Kidney capillary endothelial cell (primary cell): ENCODE data around the gene LRIT3.
"Not testable (repeated sequence)": the region's sequence is repeated elsewhere in the genome, so short reads cannot be mapped to it uniquely, and the experiment has no call there.

ENCODE experiments used
- DNase-seq: peaks from one replicate; pipeline ENCODE4 v3.0.0-alpha.2; 2018; ENCODE audit warnings: low spot score

The LRIT3 gene

GRCh38 chr4:109848501-109848900 is 594 bp downstream of the LRIT3 start:
- no peak for DNase-seq

DNA sequence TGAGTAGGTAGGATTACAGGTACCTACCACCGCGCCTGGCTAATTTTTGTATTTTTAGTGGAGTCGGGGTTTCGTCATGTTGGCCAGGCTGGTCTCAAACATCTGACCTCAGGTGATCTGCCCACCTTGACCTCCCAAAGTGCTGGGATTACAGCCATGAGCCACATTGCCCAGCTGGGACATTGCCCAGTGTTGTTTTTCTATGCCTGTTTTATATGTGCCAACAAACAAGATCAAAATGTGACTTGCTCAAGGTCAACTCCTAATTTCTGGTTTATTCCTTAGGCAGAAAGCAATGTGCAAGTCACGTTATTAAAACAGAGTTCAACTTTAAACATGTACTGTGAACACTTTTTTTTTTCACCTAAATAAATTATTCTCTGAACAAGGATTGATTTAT is 2.7 kb downstream of the LRIT3 start:
- DNase-seq = no peak

DNA sequence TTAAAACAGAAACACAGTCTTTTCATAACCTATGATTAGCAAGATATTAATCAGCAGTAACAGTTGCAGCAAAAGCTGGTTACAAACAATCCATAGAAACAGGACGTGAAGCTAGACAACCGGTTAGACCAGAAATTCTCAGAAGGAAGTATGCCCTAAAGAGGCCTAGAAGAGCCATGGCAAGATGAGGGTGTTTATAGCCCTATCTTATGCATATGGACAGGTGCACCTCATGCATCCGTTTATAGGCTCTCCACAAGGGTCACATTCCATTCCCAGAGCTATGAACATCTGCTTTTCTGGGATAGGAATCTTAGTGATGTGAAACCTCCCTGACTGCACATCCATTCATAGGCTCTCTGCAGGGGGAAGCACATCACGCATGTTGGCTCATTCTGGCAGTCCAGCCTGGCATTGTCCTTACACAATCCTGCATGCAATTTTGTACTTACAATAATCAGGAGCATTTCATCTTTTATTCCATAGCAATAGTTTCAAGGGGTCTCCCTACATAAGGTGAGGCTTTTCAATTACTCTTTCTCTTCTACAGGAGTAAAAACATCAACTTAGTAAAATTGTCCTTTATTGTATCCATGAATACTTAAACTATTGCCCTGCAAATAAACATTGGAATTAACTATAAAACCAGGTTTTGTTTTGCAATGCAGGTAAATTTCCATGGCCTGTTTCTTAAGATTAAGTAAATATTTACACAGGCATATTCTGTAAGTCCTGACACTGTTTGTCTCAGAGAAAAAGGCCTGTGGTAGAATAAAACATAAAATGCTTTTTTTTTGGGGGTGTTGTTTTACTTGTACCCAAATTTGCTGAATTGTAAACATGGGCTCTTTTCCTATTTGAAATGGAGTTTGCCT is 11.8 kb downstream of the LRIT3 start:
- DNase-seq = not testable (repeated sequence)

DNA sequence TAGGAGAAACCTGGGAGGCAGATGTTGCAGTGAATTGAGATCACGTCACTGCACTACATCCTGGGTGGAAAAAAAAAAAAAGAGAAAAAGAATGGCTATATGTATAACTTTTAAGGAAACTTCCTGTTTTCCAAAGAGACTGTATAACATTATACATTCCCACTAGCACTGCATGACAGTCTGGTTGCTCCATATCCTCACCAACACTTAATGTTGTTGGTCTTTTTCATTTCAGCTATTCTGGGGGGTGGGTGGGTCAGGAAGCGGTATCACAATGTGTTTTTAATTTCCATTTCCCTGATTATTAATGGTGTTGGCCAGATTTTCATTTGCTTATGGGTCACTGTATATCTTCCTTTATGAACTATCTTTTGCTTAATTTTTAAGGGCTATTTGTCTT is 13.4 kb downstream of the LRIT3 start:
- no peak for DNase-seq

- DNase-seq = no peak
These were observed 14.1 kb downstream of the LRIT3 start for GRCh38 chr4:109861916-109862511.

- DNase-seq = no peak
These were observed 16.2 kb downstream of the LRIT3 start for GRCh38 chr4:109864134-109864533.

DNA sequence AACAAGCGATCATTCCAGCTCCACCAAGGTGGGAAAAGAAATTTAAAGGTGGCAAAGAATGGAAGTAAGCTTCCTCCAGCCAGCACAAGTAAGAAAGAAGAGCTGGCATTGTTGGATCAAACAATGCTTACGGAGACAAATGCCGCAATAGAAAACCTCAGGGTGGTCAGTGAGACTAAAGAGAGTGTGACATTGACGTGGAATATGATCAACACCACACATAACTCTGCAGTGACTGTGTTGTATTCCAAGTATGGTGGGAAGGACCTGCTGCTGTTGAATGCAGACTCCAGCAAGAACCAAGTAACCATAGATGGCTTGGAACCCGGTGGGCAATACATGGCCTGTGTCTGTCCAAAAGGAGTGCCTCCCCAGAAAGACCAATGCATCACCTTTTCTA is 22.2 kb downstream of the LRIT3 start:
- DNase-seq = no peak

DNA sequence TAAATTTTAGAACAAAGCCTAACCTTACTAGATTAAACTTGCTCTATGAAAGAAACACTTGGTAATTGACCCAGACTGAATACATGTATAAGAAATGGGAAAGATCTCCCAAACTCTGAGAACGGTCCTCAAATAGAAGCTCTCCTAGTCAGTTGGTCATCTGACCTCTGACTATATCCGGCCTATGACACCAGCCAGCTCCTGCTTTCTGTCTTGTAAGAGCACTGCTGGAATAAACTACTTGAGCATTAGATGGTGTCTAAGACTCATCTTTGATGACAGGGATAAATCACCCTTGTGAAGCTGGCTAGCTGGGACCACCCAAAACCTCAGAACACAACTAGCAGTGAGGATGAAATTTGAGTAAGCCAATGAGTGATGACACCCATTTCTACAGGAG is 24.2 kb downstream of the LRIT3 start:
- no peak for DNase-seq

GRCh38 chr4:109872950-109873656 is 25.2 kb downstream of the LRIT3 start:
- DNase-seq = no peak

DNA sequence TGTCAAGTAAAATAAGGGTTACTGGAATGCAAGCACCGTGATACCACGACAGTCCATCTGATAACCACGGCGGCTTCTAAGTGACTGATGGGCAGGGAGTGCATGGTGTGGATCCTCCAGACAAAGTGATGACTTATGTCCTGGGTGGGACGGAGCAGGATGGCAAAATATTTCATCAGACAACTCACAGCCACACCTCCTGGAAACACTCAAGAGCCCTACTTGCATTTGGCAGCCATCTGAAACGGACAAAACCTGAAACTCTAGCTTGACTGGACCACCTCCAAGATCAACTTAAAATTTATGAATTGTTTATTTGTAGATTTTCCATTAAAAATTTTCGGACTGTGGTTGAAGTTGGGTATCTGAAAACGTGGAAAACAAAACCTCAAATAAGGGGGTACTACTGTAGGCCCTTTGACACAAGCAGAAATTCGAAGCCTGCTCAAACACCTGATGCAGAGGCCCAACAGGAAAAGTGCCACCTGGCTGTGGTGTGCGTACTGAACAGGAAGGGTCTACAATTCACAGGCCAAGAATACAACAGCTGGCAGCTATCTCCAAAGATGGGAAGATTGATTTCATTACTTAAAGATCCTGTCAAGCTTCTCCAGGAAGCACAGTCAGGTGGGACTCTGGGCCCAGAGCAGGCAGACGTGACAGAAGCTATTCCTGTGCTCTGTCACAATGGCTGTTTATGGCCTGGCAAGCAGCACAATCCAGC is 26.0 kb downstream of the LRIT3 start:
- no peak for DNase-seq

GRCh38 chr4:109875106-109875505 is 27.2 kb downstream of the LRIT3 start:
- DNase-seq = no peak

DNA sequence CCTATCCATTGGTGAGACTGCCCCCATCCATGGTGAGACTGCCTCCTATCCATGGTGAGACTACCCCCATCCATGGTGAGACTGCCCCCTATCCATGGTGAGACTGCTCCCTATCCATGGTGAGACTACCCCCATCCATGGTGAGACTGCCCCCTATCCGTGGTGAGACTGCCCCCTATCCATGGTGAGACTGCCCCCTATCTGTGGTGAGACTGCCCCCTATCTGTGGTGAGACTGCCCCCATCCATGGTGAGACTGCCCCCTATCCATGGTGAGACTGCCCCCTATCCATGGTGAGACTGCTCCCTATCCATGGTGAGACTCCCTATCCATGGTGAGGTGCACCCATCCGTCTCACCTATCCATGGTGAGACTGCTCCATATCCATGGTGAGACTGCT is 27.6 kb downstream of the LRIT3 start:
- not testable (repeated sequence) for DNase-seq

- no peak for DNase-seq
These were observed 28.8 kb downstream of the LRIT3 start for GRCh38 chr4:109876634-109877265.

DNA sequence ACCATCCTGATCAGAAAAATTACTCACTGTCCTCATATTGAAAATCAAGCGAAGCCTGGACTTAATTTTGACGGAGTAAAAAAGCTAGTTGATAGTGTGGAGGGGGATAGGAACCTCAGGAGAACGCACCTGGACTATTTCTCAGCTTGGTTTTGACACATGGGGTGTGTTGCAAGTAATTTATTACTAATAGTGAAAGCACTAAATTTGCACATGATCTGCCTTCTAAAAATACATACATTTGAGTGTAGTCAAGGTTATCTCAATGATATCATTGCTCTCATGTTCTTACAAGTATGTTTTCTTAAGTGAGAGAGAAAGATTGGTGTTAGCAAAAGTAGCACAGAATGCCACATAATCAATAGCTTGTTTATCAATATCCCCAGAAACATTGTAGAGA is 29.5 kb downstream of the LRIT3 start:
- no peak for DNase-seq

DNA sequence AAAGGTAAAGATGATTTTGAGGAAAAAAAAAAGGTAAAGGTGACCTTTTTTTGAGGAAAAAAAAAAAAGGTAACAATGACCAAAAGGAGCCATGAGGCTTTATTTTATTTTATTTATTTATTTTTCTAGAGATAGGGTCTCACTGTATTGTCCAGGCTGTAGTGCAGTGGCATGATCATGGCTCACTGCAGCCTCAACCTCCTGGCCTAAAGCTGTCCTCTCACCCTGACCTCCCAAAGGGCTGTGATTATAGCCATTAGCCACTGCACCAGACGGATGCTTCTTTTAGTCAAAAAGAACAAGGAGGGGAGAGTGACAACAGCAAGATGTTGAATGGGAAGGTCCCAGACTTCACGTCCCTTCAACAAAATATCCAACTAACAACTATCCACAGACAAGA is 30.4 kb downstream of the LRIT3 start:
- DNase-seq = no peak

DNA sequence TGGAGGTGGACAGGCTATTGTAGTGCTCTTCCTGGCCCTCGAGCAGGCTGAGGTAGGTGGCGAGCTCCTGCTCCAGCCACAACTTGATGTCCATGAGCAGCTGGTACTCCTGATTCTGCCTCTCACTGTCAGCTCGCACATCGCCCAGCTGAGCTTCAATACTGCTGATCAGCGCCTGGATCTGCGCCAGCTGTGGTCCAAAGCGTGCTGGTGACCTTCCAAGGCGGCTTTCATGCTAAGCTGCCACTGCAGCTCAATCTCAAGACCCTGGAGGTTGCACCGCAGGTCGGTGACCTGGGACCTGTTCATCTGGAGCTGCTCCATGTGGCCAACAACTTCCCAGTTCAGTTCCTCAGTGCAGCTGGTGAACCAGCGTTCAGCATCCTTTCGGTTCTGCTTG is 31.2 kb downstream of the LRIT3 start:
- DNase-seq = no peak

DNA sequence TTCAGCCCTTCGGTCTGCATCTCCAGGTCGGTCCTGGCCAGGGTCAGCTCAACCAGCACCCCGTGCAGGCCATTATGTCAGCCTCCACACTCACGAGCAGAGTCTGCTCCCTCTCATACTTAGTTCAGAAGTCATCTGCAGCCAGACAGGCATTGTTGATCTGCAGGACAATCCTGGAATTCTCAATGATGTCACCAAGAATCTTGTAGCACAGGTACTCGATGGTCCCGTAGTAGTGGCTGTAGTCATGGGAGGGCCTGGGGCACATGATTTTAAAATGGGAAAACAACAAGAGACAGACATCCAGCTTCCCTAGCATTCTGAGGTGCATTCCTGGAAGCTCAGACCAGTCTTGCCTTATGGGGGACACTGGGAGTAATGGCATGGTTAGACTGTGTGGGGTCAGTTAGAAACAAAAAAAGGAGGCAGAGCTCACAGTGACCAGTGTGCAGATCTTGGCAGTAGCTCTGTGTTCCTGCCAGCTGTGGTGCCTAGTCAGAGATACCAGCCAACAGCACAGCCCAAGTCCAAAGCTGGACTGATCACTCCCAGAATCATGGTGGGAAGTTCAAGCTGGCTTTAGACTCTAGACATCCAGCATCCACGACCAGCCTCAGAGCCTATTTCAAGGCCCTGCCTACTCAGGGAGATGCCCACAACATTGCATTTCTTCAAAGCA is 31.9 kb downstream of the LRIT3 start:
- no peak for DNase-seq

GRCh38 chr4:109886303-109886702 is 38.4 kb downstream of the LRIT3 start:
- DNase-seq = no peak

GRCh38 chr4:109887071-109887470 is 39.2 kb downstream of the LRIT3 start:
- DNase-seq = no peak

DNA sequence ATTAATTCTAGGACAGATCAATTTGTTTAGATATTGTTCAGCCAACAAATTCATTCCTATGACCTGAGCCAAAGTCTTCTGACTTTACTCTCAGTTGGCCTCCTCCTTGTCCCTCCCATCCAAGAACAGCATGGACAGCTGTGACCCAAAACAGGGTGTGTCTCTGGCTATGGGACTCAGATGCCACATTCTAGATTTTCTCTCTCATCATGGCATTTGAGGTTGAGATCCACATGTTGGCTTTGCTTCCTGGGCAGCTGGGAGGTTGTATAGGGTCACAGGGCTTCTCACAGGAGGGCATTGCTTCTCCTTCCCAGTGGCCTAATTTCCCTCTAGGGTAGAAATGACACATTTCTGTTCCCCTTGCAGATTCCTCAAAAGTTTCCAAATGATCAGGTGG is 42.2 kb downstream of the LRIT3 start:
- DNase-seq = no peak

- DNase-seq = no peak
These were observed 54.8 kb downstream of the LRIT3 start for GRCh38 chr4:109902559-109903251.
